OCI-LY3 (cell line): ENCODE data around the gene KRT16.
"Not testable (repeated sequence)": the region's sequence is repeated elsewhere in the genome, so short reads cannot be mapped to it uniquely, and the experiment has no call there.

Source experiments
- EZH2phosphoT487 ChIP-seq: fragments of 200-600 bp; shearing (Covaris generic); IDR thresholded peaks from 2 replicates; pipeline ENCODE4 v1.6.1; 2018; ENCODE audit warnings: antibody characterized with exemption, mixed run types, low read depth
- TF ChIP-seq, protein P1 (sequence below): fragments of 200-600, 300-600 bp; sonication (generic); IDR thresholded peaks from 2 replicates; pipeline ENCODE4 v1.5.1; 2014; ENCODE audit warnings: antibody characterized with exemption, low read length, low read depth

DNA sequence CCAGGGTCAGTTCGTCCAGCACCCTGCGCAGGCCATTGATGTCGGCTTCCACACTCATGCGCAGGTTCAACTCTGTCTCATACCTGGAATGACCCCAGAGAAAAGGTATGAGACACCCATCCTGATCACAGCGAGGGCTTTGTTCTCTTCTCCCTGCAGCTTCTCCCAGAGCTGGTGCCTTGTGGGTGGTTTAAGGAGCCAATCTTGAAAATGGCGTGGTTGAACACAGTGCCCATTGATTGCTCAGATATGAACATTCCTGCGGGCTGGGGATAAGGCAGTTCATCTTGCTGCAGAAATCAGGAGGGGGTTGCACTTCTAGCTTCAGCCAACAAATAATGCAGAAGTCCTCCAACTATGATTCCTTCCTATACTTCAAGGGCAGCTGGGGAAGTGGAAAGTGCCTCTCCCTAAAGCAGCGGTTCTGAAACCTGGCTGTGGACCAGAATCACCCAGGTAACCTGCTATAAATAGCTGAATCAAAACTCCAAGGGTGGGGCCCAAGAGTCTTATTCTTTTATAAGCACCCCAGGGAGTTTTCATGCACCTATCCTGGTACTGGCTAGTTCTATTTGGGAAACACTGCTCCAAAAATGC, 28.1 kb downstream of the KRT16 start:
- TF ChIP-seq, protein P1, sequence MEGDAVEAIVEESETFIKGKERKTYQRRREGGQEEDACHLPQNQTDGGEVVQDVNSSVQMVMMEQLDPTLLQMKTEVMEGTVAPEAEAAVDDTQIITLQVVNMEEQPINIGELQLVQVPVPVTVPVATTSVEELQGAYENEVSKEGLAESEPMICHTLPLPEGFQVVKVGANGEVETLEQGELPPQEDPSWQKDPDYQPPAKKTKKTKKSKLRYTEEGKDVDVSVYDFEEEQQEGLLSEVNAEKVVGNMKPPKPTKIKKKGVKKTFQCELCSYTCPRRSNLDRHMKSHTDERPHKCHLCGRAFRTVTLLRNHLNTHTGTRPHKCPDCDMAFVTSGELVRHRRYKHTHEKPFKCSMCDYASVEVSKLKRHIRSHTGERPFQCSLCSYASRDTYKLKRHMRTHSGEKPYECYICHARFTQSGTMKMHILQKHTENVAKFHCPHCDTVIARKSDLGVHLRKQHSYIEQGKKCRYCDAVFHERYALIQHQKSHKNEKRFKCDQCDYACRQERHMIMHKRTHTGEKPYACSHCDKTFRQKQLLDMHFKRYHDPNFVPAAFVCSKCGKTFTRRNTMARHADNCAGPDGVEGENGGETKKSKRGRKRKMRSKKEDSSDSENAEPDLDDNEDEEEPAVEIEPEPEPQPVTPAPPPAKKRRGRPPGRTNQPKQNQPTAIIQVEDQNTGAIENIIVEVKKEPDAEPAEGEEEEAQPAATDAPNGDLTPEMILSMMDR, result not testable (repeated sequence)
- TF ChIP-seq EZH2phosphoT487, result not testable (repeated sequence)
